Daoy (cell line): ENCODE results near the gene LDLRAD4. TPM values are rescaled to one million over a fixed set of nuclear protein-coding genes. Genes with fewer than 3 reads are reported as not detected.

Experiments used
- DNase-seq: peaks from one replicate; pipeline ENCODE4 v3.0.0-alpha.2; 2015; ENCODE audit warnings: low read depth
- total RNA-seq: library from RNA; depleted of rRNA; stranded (reverse); fragments of >200 nt; shearing (Covaris generic); gene quantifications from 2 replicates; pipeline ENCODE4 v1.2.3, GENCODE V29; 2014

The LDLRAD4 gene
- total RNA-seq, 1 experiment from 2014 or later: 8.2 TPM

- no peak for DNase-seq
These were observed 409.1 kb downstream of the LDLRAD4 start for GRCh38 chr18:13627639-13628038.

- DNase-seq: no peak
These were observed 409.7 kb downstream of the LDLRAD4 start for GRCh38 chr18:13628211-13628610.

- DNase-seq: peak; percentile 62
These were observed 411.5 kb downstream of the LDLRAD4 start for GRCh38 chr18:13629841-13630715.

- DNase-seq: no peak
These were observed 412.2 kb downstream of the LDLRAD4 start for GRCh38 chr18:13630716-13631268.

- DNase-seq: no peak
These were observed 415.1 kb downstream of the LDLRAD4 start for GRCh38 chr18:13633700-13634099.

- no peak for DNase-seq
These were observed 416.5 kb downstream of the LDLRAD4 start for GRCh38 chr18:13635046-13635445.

- no peak for DNase-seq
These were observed 420.4 kb downstream of the LDLRAD4 start for GRCh38 chr18:13638719-13639595.

- no peak for DNase-seq
These were observed 421.8 kb downstream of the LDLRAD4 start for GRCh38 chr18:13640266-13640860.

- no peak for DNase-seq
These were observed 423.2 kb downstream of the LDLRAD4 start for GRCh38 chr18:13641551-13642439.

- DNase-seq: no peak
These were observed 423.9 kb downstream of the LDLRAD4 start for GRCh38 chr18:13642440-13642827.

- no peak for DNase-seq
These were observed 424.7 kb downstream of the LDLRAD4 start for GRCh38 chr18:13643261-13643751.

- no peak for DNase-seq
These were observed 426.5 kb downstream of the LDLRAD4 start for GRCh38 chr18:13645093-13645492.

- DNase-seq: no peak
These were observed 428.1 kb downstream of the LDLRAD4 start for GRCh38 chr18:13646633-13647032.

GRCh38 chr18:13647761-13648160 lies 429.2 kb downstream of the LDLRAD4 start:
- DNase-seq: no peak

- DNase-seq: no peak
These were observed 431.1 kb downstream of the LDLRAD4 start for GRCh38 chr18:13649397-13650390.

GRCh38 chr18:13653746-13654433 lies 435.3 kb downstream of the LDLRAD4 start:
- no peak for DNase-seq

GRCh38 chr18:13657974-13658373 lies 439.4 kb downstream of the LDLRAD4 start:
- no peak for DNase-seq

- DNase-seq: no peak
These were observed 440.1 kb downstream of the LDLRAD4 start for GRCh38 chr18:13658436-13659204.
